Stimulated activated CD4-positive, alpha-beta T cell treated with anti-CD3 and anti-CD28 coated beads, Interleukin-15, amount 100 ng/mL, for 24 hours (primary cell): Measurements from ENCODE around the gene DEPDC7.
"Not testable (repeated sequence)": the region's sequence is repeated elsewhere in the genome, so short reads cannot be mapped to it uniquely, and the experiment has no call there.

ENCODE experiments used
- DNase-seq: peaks from one replicate; pipeline ENCODE4 v3.0.0-alpha.2; 2020

Gene DEPDC7

GRCh38 chr11:33027233-33027632 lies 11.6 kb downstream of the DEPDC7 start:
- no peak for DNase-seq

DNA sequence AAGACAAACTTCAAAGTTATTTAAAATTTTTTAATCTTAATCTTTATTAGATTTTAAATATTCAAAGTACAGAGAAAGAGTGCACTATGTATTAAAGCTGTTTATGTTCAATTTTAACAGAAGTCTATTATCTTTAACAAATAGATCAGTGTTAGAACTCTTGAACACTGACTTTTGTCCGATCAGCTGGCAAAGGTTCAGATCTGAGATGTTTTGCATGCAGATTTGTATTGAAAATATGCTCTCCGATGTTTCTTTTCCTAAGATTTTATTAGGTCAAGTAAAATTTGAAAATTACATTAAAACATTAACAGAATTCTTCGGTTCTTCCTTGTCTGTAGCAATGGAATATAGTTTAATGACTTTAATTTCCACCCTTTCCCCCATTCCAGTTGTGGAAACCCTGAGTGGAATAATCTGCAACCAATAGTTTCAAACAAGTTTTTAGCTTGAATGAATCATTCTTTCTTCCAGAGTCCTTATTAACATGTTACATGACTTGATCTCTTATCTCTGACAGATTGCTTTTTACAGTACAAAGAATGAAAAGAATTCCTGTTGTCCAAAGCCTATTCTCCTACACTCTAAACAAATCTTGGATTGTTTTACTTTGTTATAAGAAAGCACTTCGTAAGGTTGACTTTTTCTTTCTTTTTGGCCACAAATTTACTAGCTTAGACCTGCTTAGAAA lies 12.3 kb downstream of the DEPDC7 start:
- no peak for DNase-seq

DNA sequence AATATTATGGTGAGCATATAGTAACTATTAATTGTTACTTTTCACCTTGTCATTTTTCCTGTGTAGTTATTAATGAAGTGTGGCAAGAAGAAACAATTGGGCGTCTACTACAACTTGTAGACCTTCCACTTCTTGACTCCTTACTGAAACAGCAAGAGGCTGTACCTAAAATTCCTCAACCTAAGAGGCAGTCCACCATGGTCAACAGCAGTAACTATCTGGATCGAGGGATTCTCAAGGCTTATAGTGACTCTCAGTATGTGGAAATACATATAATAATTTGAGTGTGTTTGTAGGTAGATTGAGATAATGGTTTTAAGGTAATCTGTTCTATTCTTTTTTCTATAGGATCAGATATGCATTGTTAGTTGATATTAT lies 12.8 kb downstream of the DEPDC7 start:
- DNase-seq = no peak

DNA sequence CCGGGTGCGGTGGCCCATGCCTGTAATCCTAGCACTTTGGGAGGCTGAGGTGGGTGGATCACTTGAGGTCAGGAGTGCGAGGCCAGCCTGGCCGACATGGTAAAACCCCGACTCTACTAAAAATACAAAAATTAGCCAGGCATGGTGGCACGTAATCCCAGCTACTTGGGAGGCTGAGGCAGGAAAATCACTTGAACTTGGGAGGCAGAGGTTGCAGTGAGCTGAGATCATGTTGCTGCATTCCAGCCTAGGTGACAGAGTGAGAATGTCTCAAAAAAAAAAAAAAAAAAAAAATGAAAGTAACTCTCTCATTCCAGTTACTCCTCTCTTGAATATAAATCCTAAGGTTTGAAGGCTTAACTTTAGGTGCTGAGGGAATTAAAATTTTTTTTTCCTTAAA lies 13.5 kb downstream of the DEPDC7 start:
- DNase-seq = not testable (repeated sequence)

GRCh38 chr11:33033493-33033892 lies 17.8 kb downstream of the DEPDC7 start:
- DNase-seq = no peak

DNA sequence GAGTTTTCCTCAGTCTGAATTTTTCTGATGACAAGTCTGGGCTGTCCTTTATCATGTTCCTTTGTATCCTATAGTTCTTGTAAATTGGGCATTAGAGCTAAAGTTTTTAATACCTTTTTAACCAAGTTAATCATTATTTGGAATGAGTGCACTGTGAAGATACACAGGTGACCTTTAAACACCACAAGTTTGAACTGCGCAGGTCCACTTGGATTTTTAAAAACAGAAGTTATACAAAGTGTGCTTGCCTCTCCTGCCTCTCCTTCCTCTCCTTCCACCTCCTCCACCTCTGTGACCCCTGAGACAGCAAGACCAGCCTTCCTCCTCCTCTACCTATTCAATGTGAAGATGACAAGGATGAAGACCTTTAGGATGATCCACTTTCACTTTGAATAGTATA lies 19.3 kb downstream of the DEPDC7 start:
- DNase-seq = no peak

GRCh38 chr11:33039274-33040032 lies 23.8 kb downstream of the DEPDC7 start, which contains the start of gene TCP11L1:
Gene TCP11L1 (plus strand): TSS chr11:33039572. CDS start chr11:33043774, 4,202 bp downstream.
- DNase-seq = peak; percentile 64

DNA sequence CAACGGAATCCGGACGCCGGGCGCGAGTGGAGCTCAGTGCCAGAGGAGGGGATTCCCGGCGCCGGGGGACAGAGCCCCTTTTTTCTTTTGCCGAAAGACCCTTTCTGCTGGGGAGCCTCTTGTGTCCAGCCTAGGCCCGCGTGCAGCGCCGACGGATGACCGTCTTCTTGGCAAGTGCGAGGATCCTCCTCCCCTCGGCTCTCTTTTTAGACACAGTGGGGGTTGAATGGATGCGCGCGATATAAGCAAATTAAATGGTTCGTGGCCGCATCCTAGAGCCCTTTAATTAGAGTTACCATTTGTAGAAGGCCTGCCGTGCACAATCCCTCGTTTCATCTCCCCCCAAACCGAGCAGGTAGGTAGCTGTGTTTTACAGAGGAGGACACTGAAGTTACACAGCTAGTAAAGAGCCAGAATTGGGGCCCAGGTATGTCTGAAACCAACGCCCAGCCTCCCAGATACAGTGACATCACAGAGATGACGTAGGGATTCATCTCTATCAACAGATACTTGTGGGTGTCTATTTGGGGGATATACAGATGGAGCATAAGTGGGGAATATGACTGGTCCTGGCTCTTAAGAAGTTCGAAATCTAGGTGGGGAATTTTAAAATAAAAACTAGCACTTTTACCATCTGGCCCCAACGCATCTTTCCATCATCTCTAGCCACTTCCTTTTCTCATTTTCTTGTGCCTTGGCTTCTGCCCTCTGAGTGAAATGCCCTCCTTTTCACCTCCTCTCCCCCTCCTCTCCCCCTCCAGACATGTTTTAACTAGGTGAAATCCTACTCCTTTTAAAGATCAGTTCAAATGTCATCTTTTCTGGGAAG lies 24.6 kb downstream of the DEPDC7 start:
- peak; percentile 69 for DNase-seq

DNA sequence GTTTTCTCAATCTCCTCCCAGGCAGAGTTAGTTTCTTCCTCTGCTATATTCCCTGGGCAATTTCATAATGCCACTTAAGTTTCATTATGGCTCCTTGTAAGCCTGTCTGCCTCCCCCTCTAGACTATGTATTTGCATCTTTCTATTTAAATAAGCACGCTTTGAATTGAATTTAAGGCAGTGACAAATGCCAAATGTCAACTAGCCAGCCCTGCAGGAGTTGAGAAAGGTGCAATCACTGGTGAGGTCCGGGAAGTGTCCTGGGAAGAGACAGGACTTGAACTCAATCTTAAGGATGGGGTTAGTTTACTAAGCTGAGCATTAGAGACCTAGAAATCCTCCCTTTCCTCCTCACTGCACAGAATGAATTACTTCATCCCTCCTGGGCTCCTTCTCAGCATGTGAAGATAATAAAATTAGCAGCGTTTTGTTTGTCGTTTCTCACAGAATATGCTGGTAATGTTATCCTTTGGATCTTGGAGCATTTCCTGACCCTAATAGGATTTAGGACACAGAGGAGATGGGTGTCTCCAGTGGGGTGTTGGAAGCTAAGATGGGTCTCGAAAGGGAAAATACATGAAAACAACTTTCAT lies 25.3 kb downstream of the DEPDC7 start:
- DNase-seq = no peak

DNA sequence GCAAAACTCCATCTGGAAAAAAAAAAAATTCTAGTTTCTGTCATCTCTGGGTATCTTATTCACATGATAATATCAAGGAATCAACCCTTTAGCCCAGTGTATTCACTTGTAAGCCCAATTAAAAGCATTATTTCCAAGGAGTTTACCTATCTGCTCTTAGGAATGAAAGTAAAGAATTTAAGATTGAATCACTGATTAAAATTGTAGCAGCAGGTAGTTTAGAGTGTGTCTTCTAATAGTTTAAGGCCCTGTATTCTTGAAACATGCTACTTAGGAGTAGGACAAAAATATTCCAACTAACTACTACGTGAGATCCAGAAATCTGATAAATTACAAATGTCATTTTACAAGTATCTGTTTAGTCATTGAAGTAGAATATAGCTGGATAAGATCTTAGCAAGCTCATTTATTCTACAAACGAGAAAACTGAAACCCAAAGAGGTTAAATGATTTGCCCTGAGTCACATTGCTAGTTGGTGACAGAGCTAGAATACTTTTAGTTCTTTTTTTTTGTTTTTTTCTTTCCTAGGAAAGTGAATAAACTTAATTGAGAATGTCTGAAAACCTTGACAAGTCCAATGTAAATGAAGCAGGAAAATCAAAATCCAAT lies 27.6 kb downstream of the DEPDC7 start:
- DNase-seq = no peak

GRCh38 chr11:33044285-33044756 lies 28.6 kb downstream of the DEPDC7 start:
- DNase-seq = no peak

DNA sequence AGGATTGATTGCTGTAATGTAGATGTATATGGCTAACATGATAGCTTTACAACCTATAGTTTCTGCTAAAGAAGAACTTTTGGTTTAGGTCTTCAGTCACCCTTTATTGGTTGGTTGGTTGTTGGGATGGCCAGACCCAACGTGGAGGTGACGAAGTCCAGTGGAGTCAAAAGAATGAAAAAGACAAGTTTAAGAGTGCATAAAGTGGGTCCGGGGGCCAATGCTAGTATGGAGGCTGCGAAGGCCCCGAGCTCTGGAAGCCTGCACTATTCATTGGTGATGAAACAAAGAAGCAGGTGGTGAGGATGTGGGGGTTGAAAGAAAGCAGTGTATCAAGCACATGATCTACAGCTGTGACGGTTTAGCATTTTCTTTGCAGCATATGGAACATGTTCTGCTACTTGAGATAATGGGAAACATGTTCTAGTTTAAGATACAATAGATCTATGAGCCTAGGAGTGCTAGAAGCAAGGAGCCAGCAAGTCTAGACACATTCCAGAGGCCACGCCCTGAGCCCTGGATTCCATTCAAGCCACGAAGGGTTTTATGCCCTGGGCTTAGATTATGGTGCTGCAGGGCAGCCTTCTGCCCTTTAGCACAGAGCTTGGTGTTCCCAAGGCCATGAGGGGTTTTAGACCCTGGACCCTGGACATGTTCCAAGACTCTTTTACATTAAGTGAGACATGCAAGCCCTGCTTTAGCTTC lies 30.0 kb downstream of the DEPDC7 start:
- no peak for DNase-seq

DNA sequence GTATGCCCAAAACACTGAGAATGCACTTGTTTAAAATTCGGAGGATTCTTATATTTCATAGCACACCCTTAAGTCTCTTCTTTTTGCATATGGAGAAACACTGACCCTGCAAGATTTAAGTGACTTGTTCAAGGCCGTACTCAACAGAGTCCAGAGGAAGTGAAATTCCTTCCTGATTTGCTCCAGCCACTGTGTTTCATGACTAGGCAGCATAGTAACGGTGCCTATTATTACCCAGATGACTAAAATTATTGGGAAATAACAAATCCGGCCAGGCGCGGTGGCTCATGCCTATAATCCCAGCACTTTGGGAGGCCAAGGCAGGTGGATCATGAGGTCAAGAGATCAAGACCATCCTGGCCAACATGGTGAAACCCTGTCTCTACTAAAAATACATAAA lies 33.0 kb downstream of the DEPDC7 start:
- DNase-seq = not testable (repeated sequence)

DNA sequence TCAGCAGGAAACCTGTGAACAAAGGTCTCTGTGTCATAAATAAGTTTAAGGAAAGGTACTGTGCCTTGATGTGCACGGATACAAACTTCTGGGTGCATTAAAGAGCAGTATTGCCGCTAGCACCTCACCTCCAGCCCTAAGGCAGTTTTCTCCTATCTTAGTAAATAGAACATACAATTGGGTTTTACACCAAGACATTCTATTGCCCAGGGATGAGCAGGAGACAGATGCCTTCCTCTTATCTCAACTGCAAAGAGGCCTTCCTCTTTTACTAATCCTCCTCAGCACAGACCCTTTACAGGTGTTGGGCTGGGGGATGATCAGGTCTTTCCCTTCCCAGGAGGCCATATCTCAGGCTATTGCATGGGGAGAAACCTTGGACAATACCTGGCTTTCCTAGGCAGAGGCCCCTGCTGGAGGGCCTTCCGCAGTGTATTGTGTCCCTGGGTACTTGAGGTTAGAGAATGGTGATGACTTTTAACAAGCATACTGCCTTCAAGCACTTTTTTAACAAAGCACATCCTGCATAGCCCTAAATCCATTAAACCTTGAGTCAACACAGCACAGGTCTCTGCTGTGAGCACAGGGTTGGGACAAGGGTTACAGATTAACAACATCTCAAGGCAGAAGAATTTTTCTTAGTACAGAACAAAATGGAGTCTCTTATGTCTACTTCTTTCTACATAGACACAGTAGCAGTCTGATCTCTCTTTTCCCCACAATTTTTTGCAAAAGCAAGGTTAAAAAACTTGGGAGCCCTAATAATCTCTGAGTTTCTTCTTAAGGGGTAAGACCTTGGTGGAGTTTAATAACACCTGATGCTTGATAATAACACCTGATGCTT lies 34.1 kb downstream of the DEPDC7 start:
- DNase-seq = not testable (repeated sequence)

DNA sequence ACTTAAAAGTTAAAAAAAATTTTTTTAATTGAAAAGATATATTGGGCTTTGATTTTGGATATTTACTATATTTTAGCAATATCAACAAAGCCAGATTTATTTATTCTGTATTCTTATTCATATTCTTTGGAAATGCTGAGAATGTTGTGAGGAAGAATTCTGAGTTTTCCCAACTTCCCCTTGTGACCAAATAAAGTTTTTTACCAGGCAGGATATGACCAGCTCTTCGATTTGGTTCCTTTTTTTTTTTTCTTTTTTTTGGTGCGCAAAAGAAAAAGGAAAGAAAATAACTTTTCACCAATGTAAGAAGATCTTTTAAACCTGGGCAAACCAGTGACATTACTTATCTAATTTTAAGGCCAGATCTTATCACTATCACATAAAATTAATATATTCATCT lies 36.6 kb downstream of the DEPDC7 start:
- no peak for DNase-seq

GRCh38 chr11:33055375-33055774 lies 39.7 kb downstream of the DEPDC7 start:
- DNase-seq = no peak

DNA sequence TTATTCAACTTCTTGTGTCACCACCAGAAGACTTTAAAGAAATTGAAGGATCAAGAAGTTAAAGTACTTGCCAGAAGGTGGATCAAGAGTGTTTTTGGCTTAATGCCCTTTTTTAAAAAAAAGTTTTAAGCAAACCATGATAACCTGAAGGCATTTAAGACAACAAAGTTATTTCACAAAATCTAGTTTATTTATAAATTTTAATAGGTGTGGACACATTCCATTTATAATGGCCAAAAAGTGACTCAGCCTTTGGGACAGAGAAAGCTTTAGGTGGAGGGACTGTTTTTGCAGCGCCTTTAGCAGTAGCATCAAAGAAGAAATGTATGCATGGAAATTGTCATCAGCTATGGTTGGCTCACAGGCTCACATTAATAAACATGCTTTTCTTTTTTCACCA lies 41.6 kb downstream of the DEPDC7 start:
- no peak for DNase-seq

DNA sequence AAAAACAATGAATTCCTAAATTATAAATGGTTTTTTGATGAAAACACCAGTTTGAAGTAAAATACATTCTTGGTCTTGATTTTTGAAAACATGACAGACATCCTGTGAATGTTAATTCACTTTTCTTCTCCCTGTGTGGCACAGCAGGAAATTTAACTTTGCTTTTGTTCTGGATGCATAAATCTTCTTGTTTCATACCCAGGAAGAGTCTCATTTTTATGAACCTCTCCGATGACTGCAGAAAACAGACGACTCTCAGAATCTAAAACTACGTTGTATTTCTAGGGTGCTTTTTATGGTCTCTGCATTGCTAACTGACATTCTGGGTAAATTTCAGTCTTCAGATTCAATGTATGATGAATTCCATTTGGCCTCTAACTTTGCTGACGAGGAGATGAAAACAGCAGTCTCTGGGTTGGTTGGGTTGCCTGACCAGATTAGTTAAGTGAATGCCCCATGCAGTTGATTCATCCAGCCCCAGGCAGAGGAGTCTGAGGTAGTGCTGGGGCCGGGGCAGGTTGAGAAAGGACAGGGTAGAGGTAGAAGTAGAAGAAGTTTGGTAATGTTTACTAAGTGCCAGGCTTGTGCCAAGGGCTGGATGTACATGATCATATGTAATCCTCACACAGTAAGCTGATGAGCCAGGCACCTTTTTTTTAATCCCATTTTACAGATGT lies 43.8 kb downstream of the DEPDC7 start:
- no peak for DNase-seq

DNA sequence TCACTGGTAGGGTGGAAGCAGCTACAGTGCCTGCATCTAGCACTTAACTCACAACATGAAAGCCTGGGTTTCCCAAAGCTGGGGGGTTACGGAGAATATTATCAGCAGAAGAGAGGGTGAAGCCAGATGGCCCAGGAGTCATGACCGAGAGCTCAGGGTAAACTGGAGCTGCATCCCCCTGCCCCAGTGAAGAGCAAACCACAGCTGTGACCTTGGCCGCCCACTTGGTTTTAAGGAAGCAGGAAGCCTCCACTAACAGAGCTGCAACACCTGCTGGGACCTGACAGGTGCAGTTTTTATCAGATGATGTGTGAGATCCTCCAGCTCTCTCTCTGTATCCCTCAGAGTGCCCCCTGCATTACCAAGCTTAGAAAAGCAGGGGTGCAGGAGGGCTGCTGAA lies 44.6 kb downstream of the DEPDC7 start:
- no peak for DNase-seq

DNA sequence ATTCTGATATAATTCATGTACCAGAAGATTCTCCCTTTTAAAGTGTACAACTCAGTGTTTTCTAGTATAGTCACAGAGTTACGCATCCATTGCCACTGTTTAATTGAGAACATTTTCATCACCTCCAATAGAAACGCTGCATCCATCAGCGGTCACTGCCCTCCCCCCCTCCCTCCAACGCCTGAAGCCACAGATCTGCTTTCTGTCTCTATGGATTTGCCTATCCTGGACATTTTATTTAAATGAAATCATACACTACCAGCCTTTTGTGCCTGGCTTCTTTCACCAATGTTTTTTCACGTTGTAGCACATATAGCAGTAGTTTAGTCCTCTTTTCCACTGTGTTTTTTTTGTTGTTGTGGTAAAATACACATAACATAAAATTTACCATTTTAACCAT lies 46.5 kb downstream of the DEPDC7 start:
- no peak for DNase-seq
